Stimulated activated CD8-positive, alpha-beta memory T cell treated with anti-CD3 and anti-CD28 coated beads, Interleukin-4, amount 100 ng/mL, for 4 hours (primary cell): ENCODE data around the gene HMCN2.

Source experiments
- DNase-seq, 2 donors: peaks; one replicate each; pipeline ENCODE4 v3.0.0-alpha.2; 2020; ENCODE audit warnings: low read depth in 2 of 2, low spot score in 1 of 2

HMCN2 gene

GRCh38 chr9:130364619-130365322, 99.2 kb downstream of the HMCN2 start:
- DNase-seq, result no peak

DNA sequence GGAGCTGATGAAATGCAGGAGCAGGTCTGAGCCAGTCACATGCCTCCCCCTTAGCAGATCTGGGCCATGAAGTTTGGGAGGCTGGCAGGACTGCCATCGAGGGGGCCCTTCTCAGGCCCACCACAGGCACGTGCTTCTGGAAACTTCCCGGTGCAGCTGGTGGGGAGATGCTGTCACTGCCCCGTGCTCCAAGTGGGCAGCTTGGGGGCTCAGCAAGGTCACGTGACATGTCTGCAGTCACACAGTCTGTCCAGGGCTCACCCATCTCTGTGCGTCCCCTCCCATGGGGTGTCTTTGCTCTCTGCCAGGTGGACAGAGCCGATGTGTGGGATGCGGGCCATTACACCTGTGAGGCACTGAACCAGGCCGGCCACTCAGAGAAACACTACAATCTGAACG, 99.8 kb downstream of the HMCN2 start:
- DNase-seq, result no peak

DNA sequence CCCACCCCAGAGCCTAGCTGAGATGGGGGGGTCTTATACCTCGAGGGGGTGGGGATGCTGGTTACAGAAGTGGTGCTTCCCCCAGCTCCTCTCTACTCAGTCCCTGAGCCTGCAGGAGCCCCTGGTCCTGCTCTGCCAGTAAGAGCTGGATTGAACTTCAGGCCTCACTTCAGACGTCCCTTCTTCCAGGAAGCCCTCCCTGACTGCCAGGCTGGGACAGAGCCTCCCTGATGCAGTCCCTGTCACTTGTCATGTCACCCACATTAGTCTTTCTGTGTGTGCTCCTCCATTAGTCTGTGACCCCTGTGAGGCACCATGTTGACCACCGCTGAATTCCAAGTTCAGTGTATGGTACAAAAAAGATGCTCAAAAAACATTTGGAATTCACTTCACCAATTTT, 100.5 kb downstream of the HMCN2 start:
- DNase-seq, result no peak

DNA sequence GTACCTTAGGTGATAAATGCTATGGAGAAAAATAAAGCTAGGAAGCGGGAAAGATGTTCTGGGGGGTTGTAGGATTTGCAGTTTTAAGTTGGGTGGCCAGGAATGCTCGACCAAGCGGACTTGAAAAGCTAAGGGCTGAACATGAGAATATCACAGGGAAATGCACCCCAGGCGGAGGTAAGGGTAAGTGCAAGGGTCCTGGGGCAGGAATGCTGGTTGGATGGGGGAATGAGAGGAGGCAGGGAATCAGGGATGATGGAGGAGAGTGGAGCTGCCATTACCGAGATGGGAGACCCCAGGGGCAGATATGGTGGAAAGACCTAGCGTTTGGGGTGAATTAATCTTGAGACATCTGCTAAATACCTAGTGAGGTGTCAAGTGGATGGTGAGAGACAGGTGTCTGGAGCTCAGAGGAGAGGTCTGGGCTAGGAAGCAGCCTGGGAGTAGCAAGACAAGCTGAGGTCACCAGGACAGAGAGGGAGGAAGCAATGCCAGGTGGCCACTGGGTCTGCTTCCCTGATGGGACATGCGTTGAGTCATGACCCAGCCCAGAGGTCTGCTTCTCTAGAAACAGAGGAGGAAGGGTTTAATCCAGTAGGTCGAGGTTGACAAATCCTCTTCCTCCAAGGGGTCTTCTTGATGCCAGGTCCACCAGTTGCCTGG, 101.5 kb downstream of the HMCN2 start:
- no peak for DNase-seq

DNA sequence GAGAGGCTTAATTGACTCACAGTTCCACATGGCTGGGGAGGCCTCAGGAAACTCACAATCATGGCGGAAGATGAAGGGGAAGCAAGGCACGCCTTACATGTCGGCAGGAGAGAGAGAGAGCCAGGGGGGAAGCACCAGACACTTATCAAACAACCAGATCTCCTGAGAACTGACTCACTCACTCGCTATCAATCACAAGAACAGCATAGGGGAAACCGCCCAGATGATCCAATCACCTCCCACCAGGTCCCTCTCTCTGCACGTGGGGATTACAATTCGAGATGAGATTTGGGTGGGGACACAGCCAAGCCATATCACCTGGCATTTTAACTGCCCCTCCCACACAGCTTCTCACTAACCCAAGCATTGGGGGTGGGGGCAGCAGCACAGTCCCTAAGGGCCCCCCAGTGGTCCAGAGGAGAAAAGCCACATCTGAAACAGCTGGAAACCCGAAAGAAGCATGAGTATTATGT, 103.1 kb downstream of the HMCN2 start:
- no peak for DNase-seq

DNA sequence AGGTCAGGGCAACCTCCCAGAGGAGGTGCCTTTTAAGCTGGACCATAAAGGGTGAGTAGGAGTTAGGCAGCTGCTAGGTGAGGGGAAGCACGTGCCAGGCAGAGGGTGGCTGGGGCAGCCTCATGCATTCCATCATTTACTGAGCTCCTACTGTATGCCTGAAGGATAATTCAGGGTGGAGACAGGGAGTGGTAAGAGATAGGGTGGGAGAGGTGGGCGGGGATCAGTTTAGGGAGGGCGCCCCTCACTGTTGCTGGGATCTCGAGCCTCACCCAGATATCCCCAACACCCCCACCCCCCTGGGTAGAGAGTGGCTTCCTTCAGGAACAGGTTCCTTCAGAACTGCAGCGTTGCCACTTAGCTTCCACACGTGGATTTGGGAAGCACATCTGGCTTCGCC, 104.7 kb downstream of the HMCN2 start:
- no peak for DNase-seq

DNA sequence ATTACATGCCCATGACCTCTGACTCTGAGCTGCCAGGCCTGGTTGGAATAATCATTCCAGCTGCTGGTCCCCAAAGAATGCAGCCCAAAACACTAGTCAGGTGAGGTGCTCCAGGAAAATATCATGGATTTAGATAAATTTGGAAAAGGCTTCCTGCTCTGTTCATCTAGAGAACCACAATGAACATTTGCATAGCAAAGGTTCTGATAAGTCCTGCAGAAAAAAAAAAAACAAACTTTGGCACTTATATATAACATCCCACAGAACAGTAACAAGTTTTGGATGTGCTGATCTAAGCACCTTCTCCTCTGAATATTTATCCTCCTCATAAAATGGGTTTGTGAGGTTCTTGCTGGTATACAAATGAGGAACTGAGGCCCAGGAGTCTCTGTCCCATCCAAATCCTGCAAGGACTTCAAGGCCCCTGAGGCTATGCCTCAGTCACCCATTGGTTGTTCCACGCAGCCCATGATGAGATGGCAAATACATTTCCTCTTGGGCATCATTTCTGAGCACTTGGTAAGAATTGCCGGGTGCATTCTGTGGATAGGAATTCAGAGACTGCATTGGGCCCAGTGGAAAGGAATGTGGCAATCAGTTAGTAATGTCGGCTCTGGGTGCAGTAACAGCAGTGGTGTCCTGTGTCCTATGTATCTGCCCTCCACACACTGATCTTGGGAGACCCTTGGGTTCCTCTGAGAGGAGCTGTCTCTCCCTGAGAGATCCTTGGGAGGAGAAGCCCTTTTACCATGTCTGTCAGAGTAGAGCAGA, 105.8 kb downstream of the HMCN2 start:
- DNase-seq, result no peak

GRCh38 chr9:130372057-130372456, 106.5 kb downstream of the HMCN2 start:
- no peak for DNase-seq

DNA sequence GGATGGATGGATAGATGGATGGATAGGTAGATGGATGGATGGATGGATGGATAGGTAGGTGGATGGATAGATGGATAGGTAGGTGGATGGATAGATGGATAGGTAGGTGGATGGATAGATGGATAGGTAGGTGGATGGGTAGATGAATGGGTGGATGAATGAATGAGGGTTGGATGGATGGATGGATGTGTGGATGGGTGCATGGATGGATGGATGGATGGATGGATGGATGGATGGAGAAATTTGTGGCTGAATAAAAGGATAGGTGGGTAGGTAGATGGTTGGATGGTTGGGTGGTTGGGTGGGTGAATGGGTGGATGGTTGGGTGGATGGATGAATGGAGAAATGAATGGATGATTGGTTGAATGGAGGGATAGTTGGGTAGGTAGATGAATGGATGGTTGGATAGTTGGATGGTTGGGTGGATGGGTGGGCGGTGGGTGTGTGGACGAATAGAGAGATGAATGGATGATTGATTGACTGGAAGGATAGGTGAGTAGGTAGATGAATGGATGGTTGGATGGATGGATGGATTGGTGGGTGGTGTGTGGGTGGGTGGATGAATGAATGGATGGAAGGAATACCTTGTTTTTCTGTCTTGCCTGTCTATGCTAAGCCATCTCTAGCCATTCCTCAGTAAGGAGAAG, 108.2 kb downstream of the HMCN2 start:
- DNase-seq, result no peak

GRCh38 chr9:130377612-130378011, 112.1 kb downstream of the HMCN2 start:
- no peak for DNase-seq

DNA sequence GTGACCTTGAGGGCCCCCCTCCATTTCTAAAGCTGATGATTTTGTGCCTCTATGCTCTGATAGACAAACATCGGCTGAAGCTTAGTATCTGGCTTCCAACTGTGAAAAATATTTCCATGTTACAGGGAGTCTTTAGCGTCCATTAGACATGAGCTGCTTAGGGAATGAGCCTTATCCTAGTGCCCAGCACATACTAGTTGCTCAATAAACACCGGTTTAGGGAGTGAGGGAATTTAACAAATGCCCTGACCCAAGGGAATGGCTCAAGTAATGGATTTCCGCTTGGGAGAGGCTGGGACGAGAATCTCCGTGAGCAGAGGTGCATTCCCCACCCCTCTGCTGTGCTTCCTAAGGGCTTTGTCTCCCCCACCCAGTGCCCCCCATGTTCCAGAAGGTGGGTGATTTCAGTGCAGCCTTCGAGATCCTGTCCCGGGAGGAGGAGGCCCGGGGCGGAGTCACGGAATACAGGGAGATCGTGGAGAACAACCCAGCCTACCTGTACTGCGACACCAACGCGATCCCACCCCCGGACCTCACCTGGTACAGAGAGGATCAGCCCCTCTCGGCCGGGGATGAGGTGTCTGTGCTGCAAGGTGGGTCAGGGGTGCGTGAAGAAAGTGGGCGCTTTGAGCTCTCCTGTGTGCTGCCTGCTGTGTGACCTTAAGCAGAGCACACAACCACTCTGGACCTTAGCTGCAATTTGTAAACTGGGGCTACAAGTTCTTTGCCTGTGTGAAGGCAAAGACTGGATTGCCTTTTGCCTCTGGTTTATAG, 113.5 kb downstream of the HMCN2 start:
- no peak for DNase-seq

DNA sequence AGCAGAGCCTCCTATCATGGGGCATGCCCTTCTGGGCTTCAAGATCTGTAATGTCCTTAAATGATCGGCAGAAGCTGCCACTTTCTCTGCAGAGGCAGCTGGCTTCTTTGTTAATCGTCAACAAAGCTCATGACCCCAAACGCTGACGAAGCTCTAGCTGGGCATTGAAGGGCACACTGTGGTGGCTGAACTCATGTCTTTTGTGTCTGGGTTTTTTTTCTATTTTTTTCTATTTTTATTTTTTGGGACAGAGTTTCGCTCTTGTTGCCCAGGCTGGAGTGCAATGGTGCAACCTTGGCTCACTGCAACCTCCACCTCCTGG, 114.0 kb downstream of the HMCN2 start:
- no peak for DNase-seq

DNA sequence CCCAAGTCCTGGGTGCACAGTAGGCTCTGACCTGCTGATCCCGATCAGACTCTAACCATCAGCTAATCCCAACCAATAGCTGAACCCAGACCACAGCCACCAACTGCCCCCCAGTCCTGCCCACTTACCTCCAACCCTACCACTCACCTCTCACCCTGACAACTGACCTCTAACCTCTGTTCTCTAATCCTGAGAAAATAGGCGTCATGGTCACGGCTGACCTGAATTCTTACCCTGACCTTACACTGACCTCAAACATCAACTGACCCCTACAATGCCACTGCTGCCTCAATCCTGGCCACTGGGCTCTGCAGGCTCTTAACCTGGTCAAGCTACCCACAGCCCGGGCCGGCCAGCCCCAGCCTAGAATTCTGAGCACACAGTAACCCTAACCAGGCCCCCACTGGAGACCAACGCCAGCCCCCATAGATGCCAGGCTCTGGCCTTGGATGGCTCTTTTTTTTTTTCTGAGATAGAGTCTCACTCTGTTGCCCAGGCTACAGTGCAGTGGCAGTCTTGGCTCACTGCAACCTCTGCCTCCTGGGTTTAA, 115.4 kb downstream of the HMCN2 start:
- no peak for DNase-seq

GRCh38 chr9:130381660-130382059, 116.1 kb downstream of the HMCN2 start:
- DNase-seq, result no peak

DNA sequence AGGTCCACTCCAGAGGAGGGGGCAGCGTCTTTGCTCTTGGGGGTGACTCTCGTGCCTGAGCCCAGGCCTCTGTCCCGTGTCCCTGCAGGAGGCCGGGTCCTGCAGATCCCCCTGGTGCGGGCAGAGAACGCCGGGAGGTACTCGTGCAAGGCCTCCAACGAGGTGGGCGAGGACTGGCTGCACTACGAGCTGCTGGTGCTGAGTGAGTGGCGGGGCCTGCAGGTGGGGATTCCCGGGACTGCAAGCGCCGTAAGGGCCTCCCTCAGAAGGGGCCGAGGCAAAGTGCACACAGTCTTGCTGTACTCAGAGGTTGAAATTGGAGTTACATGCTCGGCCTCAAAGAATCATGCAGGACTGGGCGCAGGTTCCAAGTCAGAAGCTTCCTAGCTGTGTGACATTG, 116.5 kb downstream of the HMCN2 start:
- no peak for DNase-seq

DNA sequence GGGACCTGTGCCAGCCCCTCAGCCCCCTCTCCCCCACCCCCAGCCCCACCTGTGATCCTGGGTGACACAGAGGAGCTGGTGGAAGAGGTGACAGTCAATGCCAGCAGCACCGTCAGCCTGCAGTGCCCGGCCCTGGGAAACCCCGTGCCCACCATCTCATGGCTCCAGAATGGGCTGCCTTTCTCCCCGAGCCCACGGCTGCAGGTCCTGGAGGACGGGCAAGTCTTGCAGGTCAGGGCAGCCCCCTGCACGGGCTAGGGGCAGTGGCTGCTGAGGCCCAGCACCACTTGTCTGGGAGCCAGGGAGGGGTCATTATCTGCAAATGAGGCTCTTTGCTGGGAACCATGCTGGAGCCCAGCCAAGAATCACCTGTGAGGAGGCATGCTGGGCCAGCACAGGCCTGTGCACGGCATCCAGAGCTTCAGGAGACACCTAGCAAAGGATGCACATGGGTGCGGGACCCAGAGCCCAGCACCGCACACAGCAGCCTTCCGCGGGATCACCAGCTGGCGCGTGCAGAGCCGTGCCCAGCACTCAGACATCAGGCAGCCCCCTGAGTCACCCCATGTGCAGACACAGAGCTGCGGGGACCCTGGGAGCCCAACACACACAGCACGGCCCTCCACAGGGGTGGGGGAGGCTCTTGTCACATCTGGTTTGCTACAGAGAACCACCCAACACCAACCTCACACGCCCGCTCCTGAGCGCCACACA, 117.2 kb downstream of the HMCN2 start:
- DNase-seq, result no peak

GRCh38 chr9:130383350-130383715, 117.8 kb downstream of the HMCN2 start:
- no peak for DNase-seq

DNA sequence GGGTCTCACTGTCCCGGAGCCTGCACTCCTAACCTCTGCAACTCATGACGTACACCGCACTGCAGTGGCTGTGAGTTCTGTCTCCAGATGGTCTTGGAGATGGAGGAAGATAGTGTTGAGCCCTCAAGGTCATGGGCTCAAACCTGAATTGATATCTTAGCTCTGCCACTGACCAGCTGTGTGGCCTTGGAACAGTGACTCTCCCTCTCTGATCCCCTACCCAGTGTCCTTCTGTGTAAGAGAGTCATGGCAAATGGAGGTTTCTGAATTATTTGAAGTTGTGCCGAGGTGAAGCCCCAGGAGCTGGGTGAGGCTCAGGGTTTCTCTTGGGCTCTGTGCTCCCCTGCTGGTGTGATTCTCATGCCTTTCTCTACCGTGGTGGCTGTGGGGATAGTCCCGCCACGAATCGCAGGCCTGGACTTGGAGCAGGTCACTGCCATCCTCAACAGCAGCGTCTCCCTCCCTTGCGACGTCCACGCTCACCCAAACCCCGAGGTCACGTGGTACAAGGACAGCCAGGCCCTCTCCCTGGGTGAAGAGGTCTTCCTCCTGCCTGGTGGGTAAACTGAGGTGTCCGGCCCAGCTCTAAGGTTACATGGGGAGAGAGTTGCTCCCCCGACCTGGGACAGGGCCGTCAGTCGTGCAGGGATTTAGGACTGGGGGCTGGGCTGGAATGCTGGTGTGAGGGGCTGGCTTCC, 118.6 kb downstream of the HMCN2 start:
- DNase-seq, result no peak

DNA sequence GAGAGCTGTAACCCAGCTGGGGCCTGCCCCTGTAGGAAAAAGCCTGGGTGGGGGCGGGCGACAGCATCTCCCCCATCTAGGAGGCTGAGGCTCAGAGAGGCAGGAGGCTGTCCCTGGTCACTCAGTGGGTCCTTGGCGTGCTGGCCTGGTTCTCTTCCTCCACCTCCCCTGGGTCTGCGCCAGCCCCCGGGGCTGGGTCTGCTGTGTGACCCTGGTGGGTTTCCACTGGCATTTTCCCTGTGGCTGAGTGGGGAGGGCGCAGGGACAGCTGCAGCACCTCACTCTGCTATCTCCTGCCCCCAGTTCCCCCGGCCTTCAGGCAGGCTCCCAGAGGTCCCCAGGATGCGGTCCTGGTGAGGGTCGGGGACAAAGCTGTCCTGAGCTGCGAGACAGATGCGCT, 119.7 kb downstream of the HMCN2 start:
- no peak for DNase-seq

GRCh38 chr9:130387398-130387797, 121.8 kb downstream of the HMCN2 start:
- DNase-seq, result no peak
